SK-N-MC (cell line): ENCODE data around the gene CRTC1.
"Not testable (repeated sequence)": the region's sequence is repeated elsewhere in the genome, so short reads cannot be mapped to it uniquely, and the experiment has no call there.

Experiments used
- DNase-seq: peaks from one replicate; pipeline ENCODE4 v3.0.0-alpha.2; 2011; ENCODE audit warnings: low read depth, low spot score
- H3K27ac ChIP-seq: fragments of 200-600 bp; sonication (generic); 2 replicates; pipeline ENCODE4 v1.5.1; 2016; ENCODE audit warnings: mixed run types
- H3K36me3 ChIP-seq: fragments of 200-600 bp; sonication (generic); 2 replicates; pipeline ENCODE4 v1.6.1; 2017; ENCODE audit warnings: antibody characterized with exemption, low read length, mixed read lengths; ENCODE audit not compliant: insufficient read depth
- H3K4me3 ChIP-seq: fragments of 200-600 bp; sonication (generic); 2 replicates; pipeline ENCODE4 v1.5.1; 2016
- H3K9ac ChIP-seq: fragments of 200-600 bp; sonication (generic); 2 replicates; pipeline ENCODE4 v1.8.0; 2017; ENCODE audit warnings: mixed run types, mixed read lengths; ENCODE audit not compliant: insufficient read length
- H3K9me3 ChIP-seq: fragments of 200-600 bp; sonication (generic); 2 replicates; pipeline ENCODE4 v1.6.1; 2017; ENCODE audit warnings: low read depth, mild to moderate bottlenecking, antibody characterized with exemption, low read length, moderate library complexity, mixed read lengths
- EZH2 ChIP-seq: fragments of 200-600 bp; sonication (generic); IDR thresholded peaks from one replicate; pipeline ENCODE4 v1.6.1; 2017; ENCODE audit warnings: antibody characterized with exemption
- FOXP2 ChIP-seq: optimal IDR thresholded peaks from 2 replicates; pipeline ENCODE3; 2011; ENCODE audit warnings: mild to moderate bottlenecking, moderate library complexity; ENCODE audit not compliant: insufficient read depth; ENCODE audit errors: extremely low read length, control extremely low read depth
- POLR2AphosphoS5 ChIP-seq: IDR thresholded peaks from 2 replicates; pipeline ENCODE4 v1.6.1; 2012; ENCODE audit warnings: mild to moderate bottlenecking, low read depth, low read length, borderline replicate concordance

Gene CRTC1

GRCh38 chr19:18719541-18719940, 36.1 kb downstream of the CRTC1 start:
- H3K9ac ChIP-seq = no peak overlapping the region
- no peak for DNase-seq
- TF ChIP-seq EZH2 = no peak
- TF ChIP-seq POLR2AphosphoS5 = no peak
- no peak for TF ChIP-seq FOXP2
- no peaks in the 10 kb centered on the region for H3K36me3 ChIP-seq
- H3K9me3 ChIP-seq = no peaks in the 10 kb centered on the region
- no peak overlapping the region for H3K4me3 ChIP-seq
- no peak overlapping the region for H3K27ac ChIP-seq

- Histone ChIP-seq H3K27ac (no peak overlapping the region), H3K9me3 (no peaks in the 10 kb centered on the region), H3K36me3 (no peaks in the 10 kb centered on the region), H3K4me3 (no peak overlapping the region), H3K9ac (no peak overlapping the region)
- no peak for DNase-seq
- TF ChIP-seq FOXP2 (no peak), EZH2 (no peak), POLR2AphosphoS5 (no peak)
These were observed 40.4 kb downstream of the CRTC1 start for GRCh38 chr19:18723871-18724377.

GRCh38 chr19:18725841-18726770, 42.6 kb downstream of the CRTC1 start:
- Histone ChIP-seq H3K9me3 (no peaks in the 10 kb centered on the region), H3K9ac (no peak overlapping the region), H3K27ac (no peak overlapping the region), H3K36me3 (no peaks in the 10 kb centered on the region), H3K4me3 (no peak overlapping the region)
- no peak for DNase-seq
- TF ChIP-seq EZH2 (no peak), POLR2AphosphoS5 (no peak), FOXP2 (no peak)

GRCh38 chr19:18726846-18727245, 43.4 kb downstream of the CRTC1 start:
- Histone ChIP-seq H3K27ac (no peak overlapping the region), H3K4me3 (no peak overlapping the region), H3K36me3 (no peaks in the 10 kb centered on the region), H3K9ac (no peak overlapping the region), H3K9me3 (no peaks in the 10 kb centered on the region)
- TF ChIP-seq POLR2AphosphoS5 (no peak), EZH2 (no peak), FOXP2 (no peak)
- DNase-seq = no peak

GRCh38 chr19:18727602-18728001, 44.1 kb downstream of the CRTC1 start:
- not testable (repeated sequence) for H3K4me3 ChIP-seq, DNase-seq, H3K36me3 ChIP-seq, H3K27ac ChIP-seq, H3K9me3 ChIP-seq, H3K9ac ChIP-seq

GRCh38 chr19:18729933-18730530, 46.6 kb downstream of the CRTC1 start:
- Histone ChIP-seq H3K9ac (no peak overlapping the region), H3K36me3 (no peaks in the 10 kb centered on the region), H3K4me3 (no peak overlapping the region), H3K27ac (no peak overlapping the region), H3K9me3 (no peaks in the 10 kb centered on the region)
- TF ChIP-seq POLR2AphosphoS5 = no peak
- TF ChIP-seq FOXP2 = no peak
- no peak for TF ChIP-seq EZH2
- DNase-seq = no peak

GRCh38 chr19:18730885-18731513, 47.5 kb downstream of the CRTC1 start:
- no peaks in the 10 kb centered on the region for H3K36me3 ChIP-seq
- H3K4me3 ChIP-seq = no peak overlapping the region
- no peak for DNase-seq
- H3K9me3 ChIP-seq = no peaks in the 10 kb centered on the region
- no peak overlapping the region for H3K27ac ChIP-seq
- TF ChIP-seq POLR2AphosphoS5 (no peak), FOXP2 (no peak), EZH2 (no peak)
- no peak overlapping the region for H3K9ac ChIP-seq

- Histone ChIP-seq H3K9me3 (no peaks in the 10 kb centered on the region), H3K4me3 (no peak overlapping the region), H3K36me3 (no peaks in the 10 kb centered on the region), H3K9ac (no peak overlapping the region), H3K27ac (no peak overlapping the region)
- no peak for DNase-seq
- TF ChIP-seq FOXP2 = no peak
- no peak for TF ChIP-seq POLR2AphosphoS5
- TF ChIP-seq EZH2 = no peak
These were observed 48.1 kb downstream of the CRTC1 start for GRCh38 chr19:18731562-18732008.
